Activated CD8-positive, alpha-beta memory T cell treated with anti-CD3 and anti-CD28 coated beads, Interleukin-2, amount 50 U/mL, for 1 hour (primary cell): ENCODE data around the gene BCR.

Source experiments
- DNase-seq: peaks from one replicate; pipeline ENCODE4 v3.0.0-alpha.2; 2020; ENCODE audit errors: extremely low read depth

The BCR gene

DNA sequence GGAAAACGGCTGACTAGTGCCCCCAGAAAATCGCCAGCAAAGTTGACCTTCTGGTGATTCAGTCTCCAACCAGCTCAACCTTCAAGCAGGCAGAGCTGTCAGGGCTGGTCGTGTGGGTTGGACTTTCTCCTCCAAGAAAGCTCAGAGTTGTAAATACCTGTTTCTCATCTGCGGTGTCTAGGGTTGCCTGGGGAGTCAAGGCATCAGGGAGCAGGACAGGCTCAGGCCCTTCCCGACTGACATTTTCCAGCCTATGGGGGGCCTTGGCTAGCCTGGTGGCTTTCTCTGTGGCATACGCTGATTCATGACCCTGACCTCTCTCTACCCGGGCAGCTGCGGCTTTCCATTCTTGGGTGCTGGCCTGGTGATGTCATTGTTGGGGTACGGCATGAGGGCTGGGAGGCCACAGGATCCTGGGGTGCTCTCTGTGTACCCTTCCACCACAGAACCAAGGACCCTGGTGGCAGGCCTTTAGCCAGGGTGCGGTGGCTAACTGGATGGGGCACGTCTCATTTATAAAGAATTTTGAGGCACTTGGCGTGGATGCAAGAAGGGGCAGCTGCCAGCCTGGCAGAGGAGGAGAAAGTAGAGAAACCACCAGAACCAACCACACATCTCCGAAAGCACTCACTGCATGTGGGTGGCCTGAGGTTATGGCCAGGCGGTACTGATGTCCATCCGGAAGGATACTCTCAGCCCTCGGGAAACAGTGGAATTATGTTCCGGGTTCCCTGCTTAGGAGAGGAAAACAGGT, 64.9 kb downstream of the BCR start:
- no peak for DNase-seq

DNA sequence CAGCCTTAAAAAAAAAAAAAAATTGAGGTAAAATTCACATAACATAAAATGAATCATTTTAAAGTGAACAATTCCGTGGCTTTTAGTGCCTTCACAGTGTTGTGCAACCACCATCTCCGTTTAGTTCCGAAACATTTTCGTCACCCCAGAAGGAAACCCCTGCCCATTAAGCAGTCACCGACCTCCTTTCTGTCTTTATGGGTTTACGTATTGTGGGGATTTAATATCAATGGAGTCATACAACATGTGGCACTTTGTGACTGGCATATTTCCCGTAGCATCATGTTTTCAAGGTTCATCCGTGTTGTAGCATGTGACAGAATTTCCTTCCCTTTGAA, 65.5 kb downstream of the BCR start:
- DNase-seq = no peak

DNA sequence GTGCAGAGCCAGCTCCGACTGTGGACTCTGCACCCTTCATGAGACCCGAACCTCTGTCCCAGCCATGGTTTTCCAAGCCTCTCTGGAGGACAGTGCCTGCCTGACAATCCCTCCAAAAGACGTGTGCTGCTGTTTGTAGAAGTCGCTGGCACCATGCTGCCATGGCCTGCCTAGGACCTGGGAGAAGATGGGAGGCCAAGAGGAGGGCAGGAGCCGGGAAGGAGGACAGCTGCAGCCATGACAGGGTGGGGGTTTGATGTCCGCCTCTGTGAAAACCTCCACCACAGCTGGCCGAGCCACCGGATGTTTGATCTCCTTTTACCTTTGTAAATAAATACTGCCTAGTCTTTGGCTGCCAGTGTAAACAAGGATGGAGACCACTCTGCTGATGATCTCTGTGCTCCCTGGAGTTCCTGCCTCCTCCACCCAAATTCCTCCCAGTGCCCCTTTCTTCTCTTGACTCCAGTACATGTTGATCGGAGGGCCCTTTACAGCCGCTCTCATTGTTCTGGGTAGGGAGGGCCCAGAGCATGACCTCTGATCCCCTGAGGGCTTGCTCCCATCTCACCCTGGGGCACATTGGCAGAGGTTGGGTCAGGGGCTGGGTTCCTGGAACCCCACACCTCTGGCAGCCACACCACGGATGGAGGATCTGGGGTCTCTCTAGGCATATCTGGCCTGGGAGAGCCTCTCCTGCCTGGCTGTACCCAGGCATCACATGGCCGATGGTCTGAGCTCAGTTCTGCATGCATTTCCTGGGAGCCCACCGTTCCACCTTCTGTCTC, 66.9 kb downstream of the BCR start:
- no peak for DNase-seq

DNA sequence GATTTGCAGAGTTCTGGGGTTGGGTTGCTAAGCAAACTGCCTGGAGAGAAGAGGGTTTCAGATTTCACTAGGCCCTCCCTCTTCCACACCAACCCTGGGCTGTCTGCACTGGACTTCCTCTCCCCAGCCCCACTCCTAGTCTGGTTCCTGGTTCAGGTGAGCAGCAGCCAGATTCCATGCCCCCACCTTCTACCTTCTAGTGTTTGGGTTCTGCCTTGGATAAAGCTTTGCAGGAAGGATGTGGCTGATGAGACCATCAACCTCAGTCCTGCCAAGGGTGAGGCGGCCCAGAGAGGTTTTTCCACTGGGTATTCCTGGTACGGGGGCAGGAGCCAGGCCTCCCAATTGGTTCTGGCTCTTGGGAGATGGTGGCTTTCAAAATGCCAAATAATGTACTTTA, 68.3 kb downstream of the BCR start:
- DNase-seq = no peak

DNA sequence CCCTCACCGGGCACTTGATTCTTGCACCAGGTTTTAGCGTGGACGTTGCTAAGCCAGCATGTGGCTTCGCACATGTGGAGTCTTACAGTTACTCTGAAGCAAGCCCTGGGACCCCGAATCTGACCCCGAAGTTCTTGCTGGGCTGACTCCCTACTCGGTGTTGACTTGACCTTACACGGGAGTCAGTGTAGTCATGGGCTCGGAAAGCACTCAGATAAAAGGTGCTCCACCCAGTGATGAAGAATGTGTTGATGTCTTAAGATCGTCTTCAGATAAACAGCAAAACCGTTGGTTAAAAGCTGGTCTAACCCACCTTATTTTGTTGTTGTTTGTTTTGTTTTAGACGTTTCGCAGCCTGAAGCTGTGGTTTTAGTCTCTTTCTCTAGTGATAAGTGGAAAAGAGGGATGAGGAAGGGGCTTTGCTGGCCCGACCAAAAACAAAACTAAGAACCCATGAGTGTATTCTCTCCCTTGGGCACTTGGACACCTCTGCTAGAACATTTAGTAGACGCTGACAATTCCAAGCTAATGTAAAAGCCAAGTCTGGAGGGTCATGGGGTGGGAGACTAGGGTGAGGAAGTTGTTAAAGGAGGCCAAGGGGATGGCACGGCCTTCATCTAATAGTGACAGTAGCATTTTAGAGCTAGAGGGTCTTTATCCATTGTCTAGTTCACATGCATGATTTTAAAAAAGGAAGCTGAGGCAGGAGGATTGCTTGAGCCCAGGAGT, 69.9 kb downstream of the BCR start:
- DNase-seq = no peak

DNA sequence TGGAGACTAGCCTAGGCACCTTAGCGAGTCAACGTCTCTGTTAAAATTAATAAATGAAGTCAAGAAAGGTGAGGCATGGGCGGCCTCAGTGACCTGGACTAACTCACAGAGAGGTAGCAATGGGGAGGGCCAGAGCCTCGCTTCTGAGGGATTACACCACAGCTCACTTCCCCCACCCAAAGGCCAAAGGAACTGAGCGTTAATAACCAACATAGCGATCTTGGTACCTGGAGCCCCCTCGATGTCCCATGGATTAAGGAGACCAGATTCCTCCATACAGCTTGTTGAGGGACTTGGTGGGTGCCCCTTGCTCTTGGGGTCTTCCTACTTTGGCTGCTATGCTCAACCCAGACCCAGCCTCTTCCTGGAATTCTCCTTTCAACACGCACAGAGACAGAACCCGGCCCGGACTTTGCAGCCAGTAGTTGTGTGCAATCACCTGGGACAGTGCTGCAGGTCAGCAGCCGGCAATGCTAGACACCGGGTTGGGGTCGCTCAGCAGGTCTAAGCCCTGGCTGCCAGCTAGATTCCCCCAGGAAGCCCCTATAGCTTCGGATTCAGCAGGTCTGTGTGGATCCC, 70.6 kb downstream of the BCR start:
- DNase-seq = no peak

DNA sequence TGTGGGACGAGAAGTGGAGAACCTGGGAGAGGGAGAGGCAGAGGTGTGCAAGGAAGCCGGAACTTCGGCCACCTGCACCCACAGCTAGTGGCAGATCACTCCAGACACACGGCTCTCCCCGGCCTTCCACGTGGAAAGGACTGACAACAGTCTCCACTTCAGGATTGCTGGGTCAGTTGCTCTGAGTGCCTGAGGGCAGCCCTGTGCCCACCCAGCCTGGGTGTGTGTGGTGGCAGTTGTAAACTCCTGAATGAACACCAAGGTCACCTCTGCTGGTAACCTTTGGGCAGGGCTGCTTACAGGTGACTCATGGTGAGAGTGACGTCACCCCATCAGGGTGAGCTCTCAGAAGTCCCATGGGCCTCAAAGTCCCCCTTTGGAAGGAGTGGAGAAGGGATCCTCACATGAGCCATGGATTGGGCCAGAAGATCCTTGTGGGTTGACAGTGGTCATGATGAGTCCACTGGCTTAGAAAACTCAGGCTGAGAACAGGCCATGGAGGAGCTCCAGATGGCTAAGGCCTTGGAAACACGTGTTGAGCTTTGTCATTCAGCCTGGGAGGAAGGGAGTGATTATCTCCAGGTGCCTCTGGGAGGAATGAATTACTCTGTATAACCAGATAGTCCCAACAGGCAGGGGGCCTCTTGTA, 71.3 kb downstream of the BCR start:
- DNase-seq = no peak

DNA sequence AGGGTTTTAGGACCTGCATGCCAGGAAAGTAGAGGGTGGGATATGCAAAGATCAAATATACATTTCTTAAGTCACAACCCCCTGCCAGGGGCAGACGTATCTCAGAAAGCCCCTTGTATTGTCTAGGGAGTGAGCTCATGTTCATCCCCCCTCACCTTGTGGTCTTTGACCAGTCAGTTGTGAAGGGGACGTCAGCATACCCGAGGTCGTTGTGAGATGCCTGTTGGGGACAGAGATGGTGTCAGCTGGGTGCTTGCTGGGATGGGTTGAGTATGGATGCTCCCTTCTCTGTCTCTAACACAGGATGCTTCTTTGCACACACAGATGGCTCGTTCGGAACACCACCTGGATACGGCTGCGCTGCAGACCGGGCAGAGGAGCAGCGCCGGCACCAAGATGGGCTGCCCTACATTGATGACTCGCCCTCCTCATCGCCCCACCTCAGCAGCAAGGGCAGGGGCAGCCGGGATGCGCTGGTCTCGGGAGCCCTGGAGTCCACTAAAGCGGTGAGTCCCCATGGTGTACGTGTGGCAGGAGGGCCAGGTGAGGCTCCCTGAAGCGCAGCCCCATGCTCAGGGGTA, 73.3 kb downstream of the BCR start:
- no peak for DNase-seq

DNA sequence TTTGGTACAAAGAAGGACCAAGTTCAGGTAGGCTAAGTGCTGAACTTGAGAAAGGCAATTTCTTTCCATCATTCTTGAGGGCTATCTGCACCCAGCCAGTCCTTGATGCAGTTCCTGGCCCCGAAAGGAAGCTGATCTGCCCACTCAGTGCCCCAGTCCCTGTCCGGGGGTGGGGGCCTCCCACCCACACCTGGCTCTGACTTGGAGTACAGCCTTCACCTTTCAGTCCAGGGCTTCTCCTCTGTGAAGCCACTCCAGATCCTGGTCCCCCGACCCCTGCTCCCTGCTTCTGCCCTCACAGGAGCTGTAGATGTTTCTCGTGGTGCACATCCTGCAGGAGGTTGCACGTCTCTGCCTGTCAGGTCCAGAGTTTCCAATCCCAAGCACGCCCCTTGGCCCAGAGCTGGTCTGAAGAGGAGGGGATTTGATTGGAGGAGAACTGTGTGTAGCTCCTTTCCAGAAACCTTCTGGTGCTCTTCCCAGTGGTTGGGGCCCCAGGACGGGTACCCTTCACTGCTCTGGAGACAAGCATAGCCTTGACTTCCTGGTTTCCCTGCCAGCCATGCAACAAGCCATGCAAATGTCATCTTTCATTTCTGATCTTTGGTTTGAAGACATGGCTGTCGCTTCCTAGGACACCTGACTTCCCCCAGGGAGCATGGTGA, 75.3 kb downstream of the BCR start:
- no peak for DNase-seq

DNA sequence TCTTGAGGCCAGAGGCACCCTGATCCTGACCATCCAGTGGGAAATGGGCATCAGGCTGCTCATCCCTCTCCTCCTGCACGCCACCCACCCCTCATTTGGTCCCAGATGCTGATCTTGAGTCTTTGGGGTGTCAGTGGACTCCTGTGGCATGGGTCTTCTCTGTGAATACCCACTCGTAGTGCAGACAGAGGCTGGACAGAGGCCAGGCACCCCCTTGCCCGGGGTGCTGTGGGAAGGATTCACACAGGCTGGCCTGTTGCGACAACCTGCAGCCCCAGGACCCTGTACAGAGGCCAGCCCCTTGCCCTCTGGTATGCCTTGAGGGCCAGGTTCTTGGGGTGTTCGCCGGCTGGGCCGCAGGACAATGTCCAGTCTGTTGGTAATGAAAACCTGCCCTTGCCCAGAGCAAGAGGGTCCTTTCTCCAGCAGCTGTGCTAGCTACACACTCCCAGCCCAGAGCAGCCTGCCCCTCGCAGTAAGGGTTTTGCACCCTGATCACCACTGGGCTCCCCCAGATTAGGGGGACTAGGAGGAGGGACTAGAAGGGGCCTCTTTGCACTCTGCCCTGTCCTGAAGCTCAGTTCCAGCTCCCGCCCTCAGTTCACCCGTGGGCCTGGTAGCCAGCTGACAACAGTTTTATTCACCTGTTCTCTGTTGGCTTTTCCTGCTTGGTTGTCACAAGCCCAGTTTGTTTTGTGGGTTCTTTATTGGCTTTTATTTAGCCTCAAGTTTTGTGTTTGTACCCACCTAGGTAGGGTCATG, 76.0 kb downstream of the BCR start:
- no peak for DNase-seq

DNA sequence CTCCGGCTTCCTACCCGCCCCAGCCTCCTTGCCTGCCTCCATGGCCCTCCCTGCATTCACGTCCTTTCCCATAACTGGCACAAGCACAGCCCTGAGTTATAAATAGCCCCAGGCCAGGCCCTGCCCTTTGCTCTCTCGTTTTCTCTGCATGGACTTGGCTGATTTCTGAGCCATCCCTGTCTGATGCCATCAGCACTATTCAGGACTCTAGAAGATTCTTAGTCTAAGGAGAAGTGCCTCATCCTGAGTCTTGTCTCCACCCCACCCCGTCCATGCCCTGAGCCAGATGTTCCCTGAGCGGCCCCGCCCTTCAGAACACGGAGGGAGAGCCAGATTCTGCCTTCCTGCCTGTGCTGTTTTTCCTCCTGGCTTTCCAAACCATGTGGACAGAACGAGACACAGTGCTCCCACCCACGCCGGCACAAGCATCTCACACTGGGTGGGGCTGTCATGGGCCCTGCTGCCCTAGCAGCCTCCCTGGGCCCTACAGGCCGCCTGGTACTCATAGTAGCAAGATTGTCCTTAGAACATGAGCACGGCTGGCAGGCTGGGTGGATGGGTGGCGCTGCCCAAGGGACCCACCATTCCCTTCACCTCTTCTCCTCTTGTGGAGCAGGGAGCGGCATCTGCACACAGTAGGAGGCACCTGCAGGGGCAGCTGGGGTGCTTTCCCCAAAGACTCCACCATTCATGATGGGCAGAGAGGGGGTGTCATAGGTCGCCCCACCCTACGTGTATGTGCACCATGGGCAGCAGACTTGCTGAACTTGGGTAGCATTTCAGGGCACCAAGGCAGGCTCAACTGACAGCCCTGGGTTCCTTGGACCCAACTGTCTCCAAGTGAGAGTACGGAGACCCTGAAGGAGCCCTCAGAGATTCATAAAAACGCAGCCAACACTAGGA, 76.9 kb downstream of the BCR start:
- DNase-seq = no peak

DNA sequence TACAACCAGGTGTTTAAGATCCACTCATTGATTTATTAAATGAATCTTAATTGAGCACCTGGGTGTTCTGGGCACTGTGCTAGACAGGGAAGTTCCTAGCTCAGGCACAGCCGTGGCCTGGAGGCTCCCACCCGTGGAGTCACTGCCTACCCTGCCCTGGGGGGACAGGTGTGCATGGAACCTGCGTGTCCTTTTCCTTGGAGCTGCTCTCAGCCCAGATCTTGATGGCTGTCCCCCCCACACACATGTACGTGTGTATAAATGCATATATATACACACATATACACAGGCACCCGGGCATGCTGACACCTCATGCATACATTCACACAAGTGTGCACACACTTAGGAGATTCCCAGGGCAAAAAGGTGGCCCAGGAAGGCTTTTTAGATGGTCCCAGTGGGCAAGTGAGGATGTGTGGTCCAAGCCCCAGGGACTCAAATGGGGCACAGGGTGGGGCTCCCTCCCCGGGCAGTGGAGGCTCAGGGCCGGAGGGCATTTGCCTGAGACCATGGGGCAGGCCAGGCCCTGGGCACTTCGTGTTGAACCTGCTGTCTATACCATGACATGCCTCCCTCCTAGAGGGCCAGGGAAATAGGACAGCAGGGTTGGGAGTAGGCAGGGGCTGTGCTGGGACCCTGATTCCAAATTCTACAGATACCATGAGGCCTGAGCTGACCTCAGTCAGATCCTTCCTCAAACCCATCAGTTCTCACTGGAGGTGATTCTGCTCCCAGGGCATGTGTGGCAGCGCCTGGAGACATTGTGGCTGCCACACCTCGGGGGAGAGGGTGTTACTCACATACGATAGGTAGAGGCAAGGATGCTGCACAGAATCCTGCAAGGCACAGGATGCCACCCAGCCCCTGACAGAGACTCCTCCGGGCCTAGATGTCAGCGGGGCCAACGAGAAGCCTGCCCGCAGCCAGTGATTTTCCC, 77.8 kb downstream of the BCR start:
- no peak for DNase-seq

DNA sequence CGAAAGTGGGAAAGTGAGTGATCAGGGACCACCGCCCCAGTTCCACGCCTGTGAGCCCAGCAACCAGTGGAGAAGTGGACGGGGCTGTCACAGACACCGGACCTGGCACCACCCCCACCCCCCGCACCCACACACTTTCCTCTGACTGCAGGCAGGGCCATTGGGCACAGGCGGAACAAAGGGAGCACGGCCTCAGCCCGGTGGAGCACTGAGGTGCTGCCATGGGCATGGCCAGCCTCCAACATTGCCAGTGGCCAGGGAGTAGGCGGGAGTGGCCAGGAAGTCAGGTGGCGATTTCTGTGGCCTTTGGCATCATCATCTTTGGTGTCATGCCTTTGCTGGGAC, 78.5 kb downstream of the BCR start:
- no peak for DNase-seq

DNA sequence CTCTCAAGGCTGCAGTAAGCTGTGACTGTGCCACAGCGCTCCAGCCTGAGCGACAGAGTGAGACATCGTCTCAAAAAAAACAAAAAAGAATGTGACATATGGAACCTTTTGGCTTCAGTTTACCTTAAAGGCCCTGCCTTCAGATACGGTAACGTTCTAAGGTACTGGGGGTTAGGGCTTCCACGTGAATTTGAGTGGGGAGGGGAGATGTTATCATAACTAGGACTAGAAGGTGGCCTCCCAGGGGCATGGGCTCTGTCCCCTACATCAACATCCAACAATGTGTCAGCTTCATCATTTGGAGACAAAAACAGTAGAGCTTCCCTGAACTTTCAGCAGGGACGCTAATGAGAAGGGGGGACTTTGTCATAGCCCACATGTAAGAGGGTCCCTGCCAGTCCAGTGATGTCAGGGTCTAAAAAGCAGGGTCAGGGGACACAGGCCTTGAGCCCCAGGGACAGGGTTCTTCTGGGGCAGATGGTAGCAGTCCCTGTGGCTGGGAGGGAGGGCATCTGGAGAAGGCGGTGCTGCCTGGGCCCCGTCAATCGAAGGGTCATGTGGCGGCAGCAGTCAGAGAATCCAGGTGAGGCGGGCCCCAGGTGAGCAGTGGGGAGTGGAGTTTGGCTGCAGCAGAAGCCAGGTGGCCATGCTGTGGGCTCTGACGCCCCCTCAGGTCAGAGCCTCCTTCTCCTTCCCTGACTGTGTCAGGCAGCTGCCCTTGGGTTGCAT, 79.8 kb downstream of the BCR start:
- no peak for DNase-seq

DNA sequence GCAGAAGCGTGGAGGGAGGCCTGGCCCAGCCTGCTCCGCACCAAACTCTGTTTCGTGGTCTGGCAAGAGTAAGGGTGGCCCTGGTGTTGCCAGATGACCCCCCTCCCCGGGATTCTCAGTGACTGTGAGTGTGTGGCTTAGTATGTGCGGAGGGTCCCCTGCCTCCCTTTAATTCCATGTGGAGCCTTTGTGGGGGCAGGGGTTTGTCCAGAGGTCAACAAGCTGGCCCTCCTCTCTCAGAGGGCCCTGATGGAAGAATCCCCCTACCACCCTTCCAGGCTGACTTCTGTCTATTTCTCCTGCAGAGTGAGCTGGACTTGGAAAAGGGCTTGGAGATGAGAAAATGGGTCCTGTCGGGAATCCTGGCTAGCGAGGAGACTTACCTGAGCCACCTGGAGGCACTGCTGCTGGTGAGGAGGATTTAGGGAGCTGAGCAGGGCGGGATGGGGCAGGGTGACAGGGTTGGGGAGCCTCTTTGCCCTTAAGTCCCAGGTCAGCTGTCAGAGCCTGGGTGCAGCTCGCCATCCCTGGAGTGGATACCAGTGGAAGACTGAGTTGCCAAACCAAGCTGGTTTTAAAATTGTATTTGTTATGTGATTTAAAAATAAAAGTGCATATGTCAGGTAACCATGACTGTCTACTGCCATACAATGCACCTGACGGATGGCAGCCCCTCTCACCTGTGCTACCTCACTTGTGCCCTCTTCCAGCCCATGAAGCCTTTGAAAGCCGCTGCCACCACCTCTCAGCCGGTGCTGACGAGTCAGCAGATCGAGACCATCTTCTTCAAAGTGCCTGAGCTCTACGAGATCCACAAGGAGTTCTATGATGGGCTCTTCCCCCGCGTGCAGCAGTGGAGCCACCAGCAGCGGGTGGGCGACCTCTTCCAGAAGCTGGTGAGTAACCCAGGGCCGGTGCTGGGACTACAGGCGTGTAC, 80.6 kb downstream of the BCR start:
- no peak for DNase-seq

DNA sequence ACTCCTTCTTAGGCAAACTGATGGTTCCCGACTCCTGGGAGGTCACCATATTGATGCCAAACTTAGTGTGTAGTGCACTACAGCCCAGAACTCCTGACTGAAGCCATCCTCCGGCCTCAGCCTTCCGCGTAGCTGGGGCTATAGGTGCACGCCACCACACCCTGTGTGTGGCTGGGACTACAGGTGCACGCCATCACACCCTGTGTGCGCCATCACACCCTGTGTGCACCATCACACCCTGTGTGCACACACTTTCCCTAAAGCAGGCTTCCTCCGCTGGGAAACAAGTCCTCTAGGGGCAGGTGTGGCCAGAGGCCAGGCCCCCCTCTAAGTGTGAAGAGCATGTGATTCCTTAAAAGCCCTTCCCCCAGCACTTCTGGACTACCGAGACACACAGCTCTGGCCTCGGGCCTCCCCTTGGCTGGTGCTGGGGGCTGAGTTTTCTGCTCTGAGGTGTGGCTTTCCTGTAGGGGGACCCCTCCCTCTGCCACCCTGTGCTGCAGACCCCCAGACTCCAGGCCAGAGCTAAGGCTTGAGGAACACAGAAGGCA, 81.7 kb downstream of the BCR start:
- DNase-seq = no peak
